Uterus (tissue), 4 donors: ENCODE data around the gene PSAPL1. TPM values are rescaled to one million over a fixed set of nuclear protein-coding genes. Genes with fewer than 3 reads are reported as not detected.

Experiments used
- DNase-seq, 2 donors: peaks; one replicate each; pipeline ENCODE4 v3.0.0-alpha.2; 2019 to 2020
- H3K27ac ChIP-seq, 2 donors: fragments of 200-600 bp; sonication (generic); 1 replicate in 1 of 2; 2 replicates in 1 of 2; pipeline ENCODE4 v1.5.1; 2016 to 2018
- H3K27me3 ChIP-seq, 2 donors: fragments of 200-600 bp; sonication (generic); one replicate each; pipeline ENCODE4 v1.5.1; 2018 to 2019; ENCODE audit warnings: control low read depth in 1 of 2
- H3K36me3 ChIP-seq, 2 donors: fragments of 200-600 bp; sonication (generic); one replicate each; pipeline ENCODE4 v1.5.1; 2019; ENCODE audit warnings: control low read depth in 1 of 2
- H3K4me1 ChIP-seq, 2 donors: fragments of 200-600 bp; sonication (generic); one replicate each; pipeline ENCODE4 v1.5.1; 2018 to 2019; ENCODE audit warnings: control low read depth in 1 of 2
- H3K4me3 ChIP-seq, 2 donors: fragments of 200-600 bp; sonication (generic); 1 replicate in 1 of 2; 2 replicates in 1 of 2; pipeline ENCODE4 v1.5.1; 2018 to 2019; ENCODE audit warnings: mild to moderate bottlenecking in 1 of 2
- H3K9me3 ChIP-seq, 2 donors: fragments of 200-600 bp; sonication (generic); one replicate each; pipeline ENCODE4 v1.5.1; 2019; ENCODE audit warnings: control low read depth in 1 of 2
- CTCF ChIP-seq, 4 experiments: fragments of 200-600 bp in 2 of 4; fragments of 450-650 bp in 2 of 4; sonication (generic) in 2 of 4; IDR thresholded peaks; one replicate each; pipeline ENCODE4 v1.5.1; 2016 to 2019; ENCODE audit warnings: antibody characterized with exemption in 4 of 4, mild to moderate bottlenecking in 2 of 4, moderate library complexity in 1 of 4
- POLR2A ChIP-seq, 2 donors: fragments of 450-650 bp; IDR thresholded peaks; one replicate each; pipeline ENCODE4 v1.6.1; 2016; ENCODE audit warnings: antibody characterized with exemption in 2 of 2, mild to moderate bottlenecking in 1 of 2, moderate library complexity in 1 of 2
- intact Hi-C: fragments of 100-400 bp; cut with DNase I; formaldehyde crosslinking; loops from one replicate; pipeline ENCODE4 v1.15.1; 2023; ENCODE audit warnings: low total_unique reads
- total RNA-seq, 4 donors: library from RNA; depleted of rRNA in 3 of 4; stranded (reverse); fragments of >200 nt in 3 of 4; gene quantifications; one replicate each; pipeline versions ENCODE4 v1.1.0 to v1.2.4, GENCODE V29; 2014 to 2023
- donor health status: DM: yes; HTN: yes; CAD: no.

The PSAPL1 gene
- total RNA-seq, 4 donors from 2014 or later, result not detected

GRCh38 chr4:7470522-7471128 lies 35.9 kb upstream of the PSAPL1 start:
- Histone ChIP-seq H3K9me3 (no peaks in the 10 kb centered on the region), H3K27me3 (no peaks in the 10 kb centered on the region), H3K4me3 (no peak overlapping the region), H3K36me3 (no peaks in the 10 kb centered on the region), H3K4me1 (no peaks in the 10 kb centered on the region), H3K27ac (no peak overlapping the region)
- intact Hi-C loops, result no loop called here
- TF ChIP-seq CTCF (IDR thresholded peaks at IDR 0.05) (no peak), POLR2A (IDR thresholded peaks at IDR 0.05) (no peak)
- no peak for DNase-seq

GRCh38 chr4:7470111-7470510 lies 35.4 kb upstream of the PSAPL1 start:
- Histone ChIP-seq H3K4me1 (no peaks in the 10 kb centered on the region), H3K36me3 (no peaks in the 10 kb centered on the region), H3K4me3 (no peak overlapping the region), H3K27ac (no peak overlapping the region), H3K9me3 (no peaks in the 10 kb centered on the region), H3K27me3 (no peaks in the 10 kb centered on the region)
- no peak for TF ChIP-seq POLR2A (IDR thresholded peaks at IDR 0.05)
- TF ChIP-seq CTCF (IDR thresholded peaks at IDR 0.05), result no peak
- no peak for DNase-seq
- intact Hi-C loops, result no loop called here

- no peaks in the 10 kb centered on the region for H3K4me1 ChIP-seq
- intact Hi-C loops, result no loop called here
- no peak for DNase-seq
- H3K27ac ChIP-seq, result no peak overlapping the region
- no peak for TF ChIP-seq CTCF (IDR thresholded peaks at IDR 0.05)
- TF ChIP-seq POLR2A (IDR thresholded peaks at IDR 0.05), result no peak
- no peaks in the 10 kb centered on the region for H3K36me3 ChIP-seq
- H3K9me3 ChIP-seq, result no peaks in the 10 kb centered on the region
- no peaks in the 10 kb centered on the region for H3K27me3 ChIP-seq
- H3K4me3 ChIP-seq, result no peak overlapping the region
Observed at GRCh38 chr4:7469023-7469422, 34.3 kb upstream of the PSAPL1 start.

GRCh38 chr4:7467471-7467870 lies 32.7 kb upstream of the PSAPL1 start:
- Histone ChIP-seq H3K27me3 (no peaks in the 10 kb centered on the region), H3K4me1 (no peaks in the 10 kb centered on the region), H3K36me3 (no peaks in the 10 kb centered on the region), H3K27ac (no peak overlapping the region), H3K9me3 (no peaks in the 10 kb centered on the region), H3K4me3 (no peak overlapping the region)
- DNase-seq, result no peak
- TF ChIP-seq CTCF (IDR thresholded peaks at IDR 0.05), result no peak
- TF ChIP-seq POLR2A (IDR thresholded peaks at IDR 0.05), result no peak
- intact Hi-C loops, result no loop called here

GRCh38 chr4:7466904-7467303 lies 32.2 kb upstream of the PSAPL1 start:
- Histone ChIP-seq H3K27ac (no peak overlapping the region), H3K4me3 (no peak overlapping the region), H3K9me3 (no peaks in the 10 kb centered on the region), H3K27me3 (no peaks in the 10 kb centered on the region), H3K4me1 (no peaks in the 10 kb centered on the region), H3K36me3 (no peaks in the 10 kb centered on the region)
- no peak for TF ChIP-seq POLR2A (IDR thresholded peaks at IDR 0.05)
- TF ChIP-seq CTCF (IDR thresholded peaks at IDR 0.05), result no peak
- no peak for DNase-seq
- intact Hi-C loops, result no loop called here
